ENCODE data around the gene POC1B.

The POC1B gene

GRCh38 chr12:89370421-89370831, 155.4 kb downstream of the POC1B start:
- no peak for TF ChIP-seq POLR2AphosphoS5 (IDR thresholded peaks at IDR 0.05; ENCODE audit: borderline replicate concordance, low read depth, low read length)
- TF ChIP-seq EZH2 (IDR thresholded peaks at IDR 0.05): no peak
- no peak for TF ChIP-seq FOXP2 (optimal IDR thresholded peaks at IDR 0.05; ENCODE audit: control extremely low read depth, extremely low read length, insufficient read depth)
- H3K36me3 ChIP-seq (ENCODE audit: insufficient read depth, low read length): no peaks in the 10 kb centered on the region
- H3K27ac ChIP-seq: no peak overlapping the region
- no peaks in the 10 kb centered on the region for H3K9me3 ChIP-seq (ENCODE audit: low read depth, low read length)
- no peak for DNase-seq (ENCODE audit: low read depth, low spot score)
- H3K4me3 ChIP-seq: no peak overlapping the region
- H3K9ac ChIP-seq (ENCODE audit: insufficient read length): no peak overlapping the region
